GM18498 (cell line): Measurements from ENCODE around the gene ZGRF1.
"Not testable (repeated sequence)": the region's sequence is repeated elsewhere in the genome, so short reads cannot be mapped to it uniquely, and the experiment has no call there.

Experiments
- ATAC-seq: cut with Tn5 transposase; IDR thresholded peaks from one replicate; pipeline ENCODE4 v1.9.1; 2021; ENCODE audit warnings: mild to moderate bottlenecking, moderate library complexity; ENCODE audit not compliant: unreplicated experiment

ZGRF1 gene

DNA sequence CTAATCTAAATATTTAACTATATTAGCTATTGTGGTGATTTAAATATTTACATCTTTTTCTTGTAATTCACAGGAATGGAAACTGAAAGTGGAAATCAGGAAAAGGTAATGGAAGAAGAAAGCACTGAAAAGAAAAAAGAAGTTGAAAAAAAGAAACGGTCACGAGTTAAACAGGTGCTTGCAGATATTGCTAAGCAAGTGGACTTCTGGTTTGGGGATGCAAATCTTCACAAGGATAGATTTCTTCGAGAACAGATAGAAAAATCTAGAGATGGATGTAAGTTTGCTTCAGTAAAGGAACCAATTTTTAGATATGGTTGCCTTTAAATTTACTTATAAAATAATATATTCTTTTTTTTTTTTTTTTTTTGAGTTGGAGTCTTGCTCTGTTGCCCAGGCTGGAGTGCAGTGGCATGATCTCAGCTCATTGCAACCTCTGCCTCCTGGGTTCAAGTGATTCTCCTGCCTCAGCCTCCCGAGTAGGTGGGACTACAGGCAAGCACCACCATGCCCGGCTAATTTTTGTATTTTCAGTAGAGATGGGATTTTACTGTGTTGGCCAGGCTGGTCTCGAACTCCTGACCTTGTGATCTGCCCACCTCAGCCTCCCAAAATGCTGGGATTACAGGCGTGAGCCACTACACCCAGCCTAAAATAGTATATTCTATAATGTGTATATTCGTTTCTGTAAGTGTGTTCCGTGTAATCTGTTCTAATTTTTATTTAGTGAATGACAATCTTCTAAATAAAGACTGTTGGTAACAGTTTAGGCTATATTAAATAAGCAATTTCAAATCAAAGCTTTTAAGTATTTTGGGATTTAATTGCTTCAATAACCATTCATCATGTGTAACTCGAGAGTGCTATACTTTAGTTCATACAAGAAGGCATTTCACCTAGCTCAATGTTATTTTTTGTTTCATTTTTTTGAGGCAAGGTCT is 8.2 kb upstream of the ZGRF1 start:
- ATAC-seq = not testable (repeated sequence)

DNA sequence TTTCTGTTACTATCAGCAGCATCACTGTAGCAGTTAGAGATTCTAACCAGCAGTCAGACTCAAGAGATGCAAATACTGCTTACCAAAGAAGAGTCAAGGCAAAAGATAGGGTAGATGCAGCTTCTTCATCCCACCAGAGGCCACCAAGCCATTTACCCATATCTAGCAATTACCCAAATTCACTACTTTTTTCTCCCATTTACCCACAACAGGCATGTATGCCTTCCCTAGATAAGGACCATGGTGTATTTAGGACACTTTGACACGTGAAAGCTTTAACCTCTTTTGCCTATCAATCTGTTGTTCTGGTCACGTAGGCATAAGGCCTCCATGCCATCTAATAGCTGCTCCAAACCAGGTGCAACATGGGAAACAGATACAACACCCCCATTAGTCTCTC is 5.8 kb upstream of the ZGRF1 start:
- ATAC-seq = no peak

DNA sequence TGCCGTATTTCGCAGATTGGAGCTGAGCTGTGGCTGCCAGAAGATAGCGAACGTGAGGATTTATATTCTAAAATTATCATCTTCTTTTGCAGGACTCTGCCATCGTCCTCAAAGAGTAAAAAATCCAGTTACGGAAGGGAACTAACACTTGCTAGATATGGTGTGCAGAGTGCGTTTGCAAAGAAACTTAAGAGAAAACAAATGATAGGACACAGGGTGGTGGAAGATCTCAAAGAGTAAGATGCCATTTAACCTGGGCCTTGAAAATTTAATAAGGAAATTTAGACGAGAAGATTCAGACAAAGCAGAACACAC is 800 bp upstream of the ZGRF1 start:
- peak; percentile 2 for ATAC-seq

DNA sequence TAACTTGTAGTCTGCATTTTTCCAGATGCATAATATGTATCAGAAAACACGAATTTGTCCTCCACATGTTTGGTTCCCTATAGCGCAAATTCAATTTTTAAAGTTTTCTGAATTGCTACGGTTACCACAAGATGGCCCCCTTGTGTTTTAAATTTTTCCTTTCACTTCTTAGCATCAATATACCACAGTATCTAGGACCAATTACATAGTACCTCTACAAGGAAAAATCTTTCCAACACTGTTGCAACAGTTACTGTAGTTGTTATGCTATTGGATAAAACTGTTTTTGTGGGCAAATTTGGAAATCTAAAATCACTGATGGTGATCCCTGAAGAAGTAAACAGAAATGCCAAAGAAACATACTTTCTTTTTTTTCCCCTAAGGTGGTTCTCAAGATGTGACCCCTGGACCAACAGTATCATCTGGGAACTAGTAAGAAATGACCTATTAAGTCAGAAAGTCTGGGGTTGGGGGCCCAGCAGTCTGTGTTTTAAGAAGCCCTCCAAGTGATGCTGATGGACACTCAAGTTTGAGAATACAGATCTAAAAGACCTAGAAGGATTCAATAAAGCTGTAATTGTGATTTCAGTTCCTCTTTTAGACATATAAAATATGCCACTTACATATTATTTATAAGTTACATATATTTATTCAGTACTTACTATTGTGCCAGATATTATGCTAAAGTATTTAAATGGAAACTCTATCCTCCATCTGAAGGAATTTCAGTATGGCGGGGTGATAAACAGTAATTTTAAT is 3.1 kb downstream of the ZGRF1 start:
- ATAC-seq = no peak

DNA sequence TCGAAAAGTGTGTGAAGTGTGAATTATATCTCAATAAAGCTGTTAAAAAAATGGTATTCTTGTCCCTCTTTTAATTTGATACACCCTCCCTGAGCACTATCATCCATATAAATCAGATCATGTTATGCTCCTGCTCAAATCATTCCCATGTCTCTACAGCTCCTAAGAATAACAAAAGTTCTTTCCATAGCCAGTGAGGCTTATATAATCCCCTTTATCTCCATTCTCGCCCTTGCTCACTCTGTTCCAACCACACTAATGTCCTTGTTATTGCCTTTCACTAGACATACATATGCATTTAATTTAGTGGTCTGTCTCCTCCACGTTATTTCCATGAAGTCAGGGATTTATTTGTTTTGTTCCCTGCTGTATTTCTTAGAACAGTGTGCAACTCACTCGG is 10.5 kb downstream of the ZGRF1 start:
- ATAC-seq = no peak

DNA sequence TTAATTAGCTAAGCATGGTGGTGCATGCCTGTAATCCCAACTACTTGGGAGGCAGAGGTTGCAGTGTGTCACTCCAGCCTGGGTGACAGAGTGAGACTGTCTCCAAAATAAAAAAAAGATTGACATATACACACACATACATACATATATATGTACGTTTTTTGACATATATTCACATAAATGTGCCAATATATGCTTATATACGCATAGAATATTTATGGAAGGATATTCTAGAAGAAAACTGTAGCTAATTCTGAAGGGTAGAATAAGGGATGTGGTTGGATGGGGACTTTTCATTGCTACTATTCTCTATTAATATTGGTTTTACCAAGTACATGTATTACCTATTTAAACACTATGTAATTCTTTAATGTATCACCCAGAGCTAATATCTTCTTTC is 19.7 kb downstream of the ZGRF1 start:
- no peak for ATAC-seq

DNA sequence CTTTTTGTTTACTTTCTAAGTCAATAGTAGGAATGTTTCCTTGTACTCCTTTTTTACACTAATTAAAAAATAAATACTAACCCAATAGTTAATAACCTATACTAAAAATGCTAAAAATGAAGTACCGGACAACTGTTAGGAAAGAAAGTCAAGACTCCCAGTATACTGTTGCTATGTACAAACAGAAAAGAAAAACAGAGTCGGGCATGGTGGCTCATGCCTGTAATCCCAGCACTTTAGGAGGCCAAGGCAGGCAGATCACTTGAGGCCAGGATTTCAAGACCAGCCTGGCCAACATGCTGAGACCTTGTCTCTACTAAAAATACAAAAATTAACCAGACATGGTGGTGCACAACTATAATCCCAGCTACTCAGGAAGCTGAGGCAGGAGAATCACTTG is 23.9 kb downstream of the ZGRF1 start:
- not testable (repeated sequence) for ATAC-seq

DNA sequence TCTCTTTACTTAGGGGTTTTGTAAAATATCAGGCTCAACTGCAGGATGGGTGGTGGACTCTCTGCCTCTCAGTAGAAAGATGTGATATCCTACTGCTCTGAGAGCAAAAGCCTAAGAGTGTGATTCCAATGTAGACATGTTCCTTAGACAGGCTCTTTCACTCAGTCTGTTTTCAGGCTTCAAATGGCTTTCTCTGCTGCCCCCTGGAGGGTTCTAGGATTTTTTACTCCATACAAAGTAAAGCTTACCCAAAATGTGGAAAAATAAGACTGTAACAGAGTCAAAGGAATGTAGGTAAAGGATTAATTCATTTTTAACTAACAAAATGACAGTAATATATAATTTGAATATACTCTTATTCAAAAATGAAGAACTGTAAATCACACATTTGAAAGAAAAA is 32.1 kb downstream of the ZGRF1 start:
- ATAC-seq = peak; percentile 86

DNA sequence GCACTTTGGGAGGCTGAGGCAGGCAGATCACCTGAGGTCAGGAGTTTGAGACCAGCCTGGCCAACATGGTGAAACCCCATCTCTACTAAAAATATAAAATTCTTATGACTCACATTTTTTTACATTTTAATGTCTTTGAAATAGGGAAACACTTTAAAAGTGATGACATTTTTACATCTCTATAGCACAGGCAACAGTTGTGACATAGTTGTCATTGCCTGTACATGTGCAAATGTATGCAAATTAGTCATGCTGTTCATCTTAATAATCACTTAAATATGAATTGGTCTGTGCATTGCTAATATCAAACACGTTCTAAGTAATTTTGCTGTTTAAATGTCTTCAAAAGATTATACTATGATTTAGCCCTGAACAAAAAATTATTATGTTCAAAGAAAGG is 41.7 kb downstream of the ZGRF1 start:
- ATAC-seq = no peak

DNA sequence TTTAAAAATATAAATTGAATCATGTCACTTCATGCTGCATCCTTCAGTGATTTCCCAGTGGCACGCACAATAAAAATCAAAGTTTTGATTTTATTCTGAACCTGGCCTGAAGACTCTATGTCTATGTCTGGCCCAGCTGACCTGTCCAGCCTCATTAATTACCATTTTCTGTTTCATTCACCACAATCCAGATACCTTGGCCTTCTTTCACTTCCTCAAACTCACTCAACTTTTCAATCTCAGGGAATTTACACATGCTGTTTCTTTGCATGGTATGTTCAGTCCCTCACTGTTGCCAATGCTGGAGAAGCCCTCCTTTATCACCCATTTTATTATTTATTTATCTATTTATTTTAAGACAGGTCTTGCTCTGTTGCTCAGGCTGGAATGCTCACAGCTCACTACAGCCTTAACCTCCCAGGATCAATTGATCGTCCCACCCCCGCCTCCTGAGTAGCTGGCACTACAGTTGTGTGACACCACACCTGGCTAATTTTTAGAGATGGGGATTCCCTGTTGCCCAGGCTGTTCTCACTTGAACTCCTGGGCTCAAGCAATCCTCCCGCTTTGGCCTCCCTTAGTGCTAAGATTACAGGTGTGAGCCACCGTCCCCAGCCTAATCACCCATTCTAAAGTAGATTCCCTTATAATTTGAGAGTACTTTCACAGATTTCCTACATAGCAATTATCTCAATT is 43.1 kb downstream of the ZGRF1 start:
- peak; percentile 63 for ATAC-seq

DNA sequence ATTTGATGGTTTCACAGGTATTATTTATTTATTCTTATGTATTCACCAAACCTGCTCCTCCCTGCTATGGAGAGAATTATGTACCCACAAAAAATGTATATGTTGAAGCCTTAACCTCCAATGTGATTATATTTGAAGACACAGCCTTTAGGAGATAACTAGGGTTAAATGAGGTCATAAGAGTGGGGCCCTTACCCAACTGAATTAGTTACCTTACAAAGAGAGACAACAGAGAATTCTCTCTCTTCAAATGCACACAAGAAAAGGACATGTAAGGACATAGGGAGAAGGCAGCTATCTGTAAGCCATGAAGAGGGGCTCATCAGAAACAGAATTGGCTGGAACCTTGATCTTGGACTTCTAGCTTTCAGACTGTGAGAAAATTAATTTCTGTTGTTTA is 44.0 kb downstream of the ZGRF1 start:
- no peak for ATAC-seq

DNA sequence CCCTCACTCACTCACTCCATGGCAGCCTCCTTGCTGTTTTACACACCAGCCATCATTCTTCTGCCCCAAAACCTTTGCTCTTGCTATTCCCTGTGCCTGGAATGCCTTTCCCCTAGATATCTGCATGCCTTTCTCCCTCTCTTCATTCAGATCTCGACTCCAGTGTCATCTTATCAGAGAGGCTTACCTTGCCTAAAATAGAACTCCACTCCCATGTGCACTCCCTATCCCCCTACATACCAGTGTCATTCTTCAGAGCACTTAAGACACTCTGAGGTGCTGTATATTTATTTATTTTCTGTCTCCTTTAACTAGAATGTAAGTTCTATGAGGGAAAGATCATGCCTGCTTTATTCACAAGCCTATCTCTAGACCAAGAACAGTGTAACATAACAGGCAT is 45.1 kb downstream of the ZGRF1 start:
- ATAC-seq = no peak

DNA sequence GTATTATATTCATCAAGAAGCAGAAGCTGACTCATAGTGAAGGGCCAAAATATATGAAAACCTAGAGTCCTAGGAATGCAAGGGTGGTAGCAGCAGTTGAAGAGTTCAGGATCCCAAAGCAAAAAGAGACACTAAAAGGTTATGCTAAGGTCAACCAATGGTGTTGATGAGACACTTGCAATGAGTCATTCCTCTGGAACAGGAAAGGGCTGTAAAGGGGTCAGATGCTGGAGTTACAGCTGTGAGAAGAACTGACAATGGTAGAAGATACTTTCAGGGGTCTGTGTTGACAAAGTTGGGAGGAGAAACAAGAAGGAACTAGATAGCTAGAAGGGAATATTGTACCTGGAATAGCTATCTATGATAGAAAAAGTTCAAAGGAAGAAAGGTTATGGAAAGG is 47.5 kb downstream of the ZGRF1 start:
- ATAC-seq = no peak

DNA sequence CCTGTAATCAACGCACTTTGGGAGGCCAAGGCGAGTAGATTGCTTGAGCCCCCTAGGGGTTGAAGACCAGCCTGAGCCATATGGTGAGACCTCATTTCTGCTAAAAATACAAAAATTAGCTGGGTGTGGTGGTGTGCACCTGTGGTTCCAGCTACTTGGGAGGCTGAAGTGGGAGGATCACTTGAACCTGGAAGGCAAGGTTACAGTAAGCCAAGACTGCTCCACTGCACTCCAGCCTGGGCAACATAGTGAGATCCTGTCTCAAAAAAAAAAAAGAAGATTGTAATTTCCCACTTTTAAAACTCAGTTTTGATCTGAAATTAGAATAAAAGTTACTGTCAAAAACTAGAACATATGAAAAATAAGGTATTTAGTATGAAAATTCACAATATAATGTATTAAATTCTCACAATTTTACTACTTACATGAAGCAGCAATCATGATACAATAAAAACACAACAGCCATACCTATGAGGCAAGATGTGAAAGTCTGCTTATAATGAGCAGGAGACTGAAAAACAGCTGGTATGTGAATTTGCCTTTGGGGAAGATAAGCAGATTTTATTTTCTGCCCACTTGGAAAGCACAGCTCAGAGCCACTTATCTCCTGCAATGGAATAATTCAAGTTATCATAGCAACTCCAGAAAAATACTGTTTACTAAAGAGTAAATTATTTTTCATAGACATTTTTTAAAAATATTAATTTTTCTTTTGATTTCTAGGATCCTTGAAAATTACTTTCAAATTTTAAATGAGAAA is 50.6 kb downstream of the ZGRF1 start:
- ATAC-seq = no peak

DNA sequence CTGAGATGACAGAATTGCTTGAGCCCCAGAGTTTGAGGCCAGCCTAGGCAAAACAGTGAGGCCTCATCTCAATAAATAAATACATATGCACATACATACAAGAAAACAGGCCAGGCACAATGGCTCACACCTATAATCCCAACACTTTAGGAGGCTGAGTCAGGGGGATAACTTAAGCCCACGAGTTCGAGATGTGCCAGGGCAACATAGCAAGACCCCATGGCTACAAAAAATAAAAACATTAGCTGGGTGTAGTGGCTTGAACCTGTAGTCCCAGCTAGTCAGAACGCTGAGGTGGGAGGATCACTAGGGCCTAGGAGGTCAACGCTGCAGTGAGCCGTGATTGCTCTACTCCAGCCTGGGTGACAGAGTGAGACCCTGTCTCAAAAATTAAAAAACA is 69.2 kb downstream of the ZGRF1 start:
- ATAC-seq = no peak

DNA sequence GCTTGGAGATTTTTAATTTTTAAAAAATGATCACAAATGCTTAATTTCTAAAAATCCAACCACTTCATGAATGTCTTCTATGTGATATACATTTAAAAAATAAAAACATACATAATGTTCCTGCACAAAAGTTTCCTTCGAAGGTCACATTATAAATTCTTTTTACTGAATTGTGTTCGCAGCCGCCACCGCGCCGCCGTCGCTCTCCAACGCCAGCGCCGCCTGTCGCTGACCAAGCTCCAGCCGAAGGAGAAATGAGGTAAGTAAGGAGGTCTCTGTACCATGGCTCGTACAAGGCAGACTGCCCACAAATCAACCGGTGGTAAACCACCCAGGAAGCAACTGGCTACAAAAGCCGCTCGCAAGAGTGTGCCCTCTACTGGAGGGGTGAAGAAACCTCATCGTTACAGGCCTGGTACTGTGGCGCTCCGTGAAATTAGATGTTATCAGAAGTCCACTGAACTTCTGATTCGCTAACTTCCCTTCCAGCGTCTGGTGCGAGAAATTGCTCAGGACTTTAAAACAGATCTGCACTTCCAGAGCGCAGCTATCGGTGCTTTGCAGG is 71.9 kb downstream of the ZGRF1 start:
- ATAC-seq = no peak

DNA sequence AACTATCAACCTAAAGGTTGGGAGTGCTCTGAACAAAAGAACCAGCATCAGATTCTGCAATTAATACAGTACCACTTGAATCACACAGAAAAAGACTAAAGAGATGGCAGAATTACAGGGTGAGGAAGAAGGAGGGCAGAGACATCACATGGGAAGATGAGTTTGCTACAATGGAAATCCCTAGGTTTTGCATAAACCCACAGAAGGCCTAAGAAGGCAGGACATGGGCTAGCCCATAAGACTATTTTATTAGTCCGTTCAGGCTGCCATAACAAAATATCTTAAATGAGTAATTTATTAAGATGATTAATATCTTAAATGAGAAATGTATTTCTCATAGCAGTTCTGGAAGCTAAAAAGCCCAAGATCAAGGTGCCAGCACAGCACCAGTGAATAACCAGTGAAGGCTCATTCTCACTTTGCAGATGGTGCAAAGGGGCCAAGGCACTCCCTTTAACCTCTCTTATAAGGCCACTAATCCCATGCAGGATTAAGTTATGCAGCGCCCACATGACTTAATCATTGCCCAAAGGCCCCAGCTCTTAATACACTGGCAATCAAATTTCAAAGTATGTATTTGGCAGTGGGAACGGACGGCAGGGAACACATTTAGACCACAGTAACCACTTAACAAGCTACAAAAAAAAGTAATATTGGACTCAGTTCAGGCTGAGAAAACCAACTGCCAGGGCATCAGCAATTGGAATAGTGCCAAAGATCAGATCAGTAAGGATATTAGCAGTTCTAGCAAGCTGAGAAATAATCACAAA is 73.1 kb downstream of the ZGRF1 start:
- peak; percentile 64 for ATAC-seq

DNA sequence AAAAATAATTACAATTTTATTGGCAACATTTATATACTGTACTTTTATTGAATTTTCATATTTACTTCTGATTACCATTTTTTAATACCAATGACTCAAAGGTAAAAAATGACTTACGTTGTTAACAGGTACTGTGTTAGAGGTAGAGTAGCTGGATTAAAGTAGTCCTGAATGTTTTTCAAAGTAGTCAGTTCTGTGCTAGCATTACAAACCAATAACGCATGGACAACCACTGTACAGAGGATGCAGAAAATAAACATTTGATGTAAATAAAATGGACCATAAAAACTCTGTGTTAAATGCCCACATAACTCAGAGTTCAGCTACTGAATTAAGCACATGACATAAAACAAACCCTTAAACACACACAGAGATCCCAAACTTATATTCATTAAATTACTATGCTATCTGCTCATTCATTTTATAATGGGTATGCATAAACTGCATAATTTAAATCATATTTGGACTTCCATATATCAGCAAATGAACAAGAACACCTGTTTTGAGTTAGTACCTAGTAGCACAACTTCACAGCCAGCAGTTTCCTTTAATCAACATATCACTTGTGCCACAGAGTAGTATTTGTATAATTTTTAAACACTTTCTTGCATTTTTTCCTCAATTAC is 74.3 kb downstream of the ZGRF1 start:
- no peak for ATAC-seq

DNA sequence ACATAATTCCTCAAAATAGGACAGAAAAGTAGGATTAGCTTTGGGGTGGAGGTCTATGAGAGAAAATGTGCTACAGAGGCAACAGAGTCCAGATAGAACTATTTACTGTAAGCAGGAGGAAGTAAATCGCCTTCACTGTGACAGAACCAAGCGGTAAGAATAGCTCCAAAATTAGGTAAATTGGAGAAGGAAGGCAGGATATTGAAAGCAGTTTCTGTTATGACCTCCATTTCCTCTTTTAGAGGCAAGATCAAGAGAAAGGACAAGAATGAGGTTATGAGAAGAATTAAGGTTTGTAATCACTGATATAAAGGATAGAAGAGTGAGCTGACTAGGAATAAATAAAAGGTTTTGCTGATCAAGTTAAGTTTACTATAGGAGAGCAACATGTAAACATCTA is 76.6 kb downstream of the ZGRF1 start:
- ATAC-seq = peak; percentile 58
